ENCODE measurements around the gene DNASE1. TPM values are rescaled to one million over a fixed set of nuclear protein-coding genes. Genes with fewer than 3 reads are reported as not detected.

DNASE1 gene
- total and polyA plus RNA-seq, 4 donors: 0.77 to 11.6 (median 6.2) TPM

DNA sequence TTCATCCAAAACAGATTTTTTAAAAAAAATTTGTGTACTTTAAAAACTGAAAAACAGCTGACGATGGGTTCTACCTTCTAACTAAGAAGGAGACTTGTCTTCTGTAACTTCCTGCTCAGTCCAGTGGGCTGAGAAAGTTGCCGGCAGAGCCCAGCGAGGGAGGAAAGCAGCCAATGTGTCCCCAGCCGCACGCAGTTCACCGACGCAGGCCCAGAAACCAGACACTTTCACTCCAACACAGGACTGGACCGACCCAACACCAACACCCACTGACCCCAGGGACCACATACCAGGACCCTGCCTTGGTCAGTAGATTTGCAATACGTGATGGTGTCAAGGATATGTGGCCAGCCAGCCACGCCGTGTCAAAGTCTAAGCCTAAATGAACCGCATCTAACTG lies 37.3 kb downstream of the DNASE1 start:
- TF ChIP-seq GABPA (IDR thresholded peaks at IDR 0.05 in 1 of 2, conservative IDR thresholded peaks at IDR 0.05 in 1 of 2) (no peak), HNF4A (conservative IDR thresholded peaks at IDR 0.05) (no peak), FOXA2 (IDR thresholded peaks at IDR 0.05) (no peak), HNF4G (IDR thresholded peaks at IDR 0.05) (no peak), RXRA (IDR thresholded peaks at IDR 0.05) (no peak), SP1 (IDR thresholded peaks at IDR 0.05) (no peak), FOXA1 (IDR thresholded peaks at IDR 0.05) (no peak), RAD21 (IDR thresholded peaks at IDR 0.05) (no peak), TAF1 (conservative IDR thresholded peaks at IDR 0.05) (no peak), EGR1 (IDR thresholded peaks at IDR 0.05; ENCODE audit: low read depth in 2 of 2) (no peak), NR2F2 (IDR thresholded peaks at IDR 0.05) (no peak), YY1 (IDR thresholded peaks at IDR 0.05) (no peak), JUND (IDR thresholded peaks at IDR 0.05) (no peak)
- TF ChIP-seq, protein P1, sequence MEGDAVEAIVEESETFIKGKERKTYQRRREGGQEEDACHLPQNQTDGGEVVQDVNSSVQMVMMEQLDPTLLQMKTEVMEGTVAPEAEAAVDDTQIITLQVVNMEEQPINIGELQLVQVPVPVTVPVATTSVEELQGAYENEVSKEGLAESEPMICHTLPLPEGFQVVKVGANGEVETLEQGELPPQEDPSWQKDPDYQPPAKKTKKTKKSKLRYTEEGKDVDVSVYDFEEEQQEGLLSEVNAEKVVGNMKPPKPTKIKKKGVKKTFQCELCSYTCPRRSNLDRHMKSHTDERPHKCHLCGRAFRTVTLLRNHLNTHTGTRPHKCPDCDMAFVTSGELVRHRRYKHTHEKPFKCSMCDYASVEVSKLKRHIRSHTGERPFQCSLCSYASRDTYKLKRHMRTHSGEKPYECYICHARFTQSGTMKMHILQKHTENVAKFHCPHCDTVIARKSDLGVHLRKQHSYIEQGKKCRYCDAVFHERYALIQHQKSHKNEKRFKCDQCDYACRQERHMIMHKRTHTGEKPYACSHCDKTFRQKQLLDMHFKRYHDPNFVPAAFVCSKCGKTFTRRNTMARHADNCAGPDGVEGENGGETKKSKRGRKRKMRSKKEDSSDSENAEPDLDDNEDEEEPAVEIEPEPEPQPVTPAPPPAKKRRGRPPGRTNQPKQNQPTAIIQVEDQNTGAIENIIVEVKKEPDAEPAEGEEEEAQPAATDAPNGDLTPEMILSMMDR (IDR thresholded peaks at IDR 0.05; ENCODE audit: low read depth, low read length, missing input control): no peak
- TF ChIP-seq, protein P2, sequence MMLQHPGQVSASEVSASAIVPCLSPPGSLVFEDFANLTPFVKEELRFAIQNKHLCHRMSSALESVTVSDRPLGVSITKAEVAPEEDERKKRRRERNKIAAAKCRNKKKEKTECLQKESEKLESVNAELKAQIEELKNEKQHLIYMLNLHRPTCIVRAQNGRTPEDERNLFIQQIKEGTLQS (IDR thresholded peaks at IDR 0.05): no peak
- TF ChIP-seq, protein P3, sequence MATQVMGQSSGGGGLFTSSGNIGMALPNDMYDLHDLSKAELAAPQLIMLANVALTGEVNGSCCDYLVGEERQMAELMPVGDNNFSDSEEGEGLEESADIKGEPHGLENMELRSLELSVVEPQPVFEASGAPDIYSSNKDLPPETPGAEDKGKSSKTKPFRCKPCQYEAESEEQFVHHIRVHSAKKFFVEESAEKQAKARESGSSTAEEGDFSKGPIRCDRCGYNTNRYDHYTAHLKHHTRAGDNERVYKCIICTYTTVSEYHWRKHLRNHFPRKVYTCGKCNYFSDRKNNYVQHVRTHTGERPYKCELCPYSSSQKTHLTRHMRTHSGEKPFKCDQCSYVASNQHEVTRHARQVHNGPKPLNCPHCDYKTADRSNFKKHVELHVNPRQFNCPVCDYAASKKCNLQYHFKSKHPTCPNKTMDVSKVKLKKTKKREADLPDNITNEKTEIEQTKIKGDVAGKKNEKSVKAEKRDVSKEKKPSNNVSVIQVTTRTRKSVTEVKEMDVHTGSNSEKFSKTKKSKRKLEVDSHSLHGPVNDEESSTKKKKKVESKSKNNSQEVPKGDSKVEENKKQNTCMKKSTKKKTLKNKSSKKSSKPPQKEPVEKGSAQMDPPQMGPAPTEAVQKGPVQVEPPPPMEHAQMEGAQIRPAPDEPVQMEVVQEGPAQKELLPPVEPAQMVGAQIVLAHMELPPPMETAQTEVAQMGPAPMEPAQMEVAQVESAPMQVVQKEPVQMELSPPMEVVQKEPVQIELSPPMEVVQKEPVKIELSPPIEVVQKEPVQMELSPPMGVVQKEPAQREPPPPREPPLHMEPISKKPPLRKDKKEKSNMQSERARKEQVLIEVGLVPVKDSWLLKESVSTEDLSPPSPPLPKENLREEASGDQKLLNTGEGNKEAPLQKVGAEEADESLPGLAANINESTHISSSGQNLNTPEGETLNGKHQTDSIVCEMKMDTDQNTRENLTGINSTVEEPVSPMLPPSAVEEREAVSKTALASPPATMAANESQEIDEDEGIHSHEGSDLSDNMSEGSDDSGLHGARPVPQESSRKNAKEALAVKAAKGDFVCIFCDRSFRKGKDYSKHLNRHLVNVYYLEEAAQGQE (IDR thresholded peaks at IDR 0.05): no peak
- TF ChIP-seq, protein P4, sequence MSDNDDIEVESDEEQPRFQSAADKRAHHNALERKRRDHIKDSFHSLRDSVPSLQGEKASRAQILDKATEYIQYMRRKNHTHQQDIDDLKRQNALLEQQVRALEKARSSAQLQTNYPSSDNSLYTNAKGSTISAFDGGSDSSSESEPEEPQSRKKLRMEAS (IDR thresholded peaks at IDR 0.05): no peak
- TF ChIP-seq, protein P5, sequence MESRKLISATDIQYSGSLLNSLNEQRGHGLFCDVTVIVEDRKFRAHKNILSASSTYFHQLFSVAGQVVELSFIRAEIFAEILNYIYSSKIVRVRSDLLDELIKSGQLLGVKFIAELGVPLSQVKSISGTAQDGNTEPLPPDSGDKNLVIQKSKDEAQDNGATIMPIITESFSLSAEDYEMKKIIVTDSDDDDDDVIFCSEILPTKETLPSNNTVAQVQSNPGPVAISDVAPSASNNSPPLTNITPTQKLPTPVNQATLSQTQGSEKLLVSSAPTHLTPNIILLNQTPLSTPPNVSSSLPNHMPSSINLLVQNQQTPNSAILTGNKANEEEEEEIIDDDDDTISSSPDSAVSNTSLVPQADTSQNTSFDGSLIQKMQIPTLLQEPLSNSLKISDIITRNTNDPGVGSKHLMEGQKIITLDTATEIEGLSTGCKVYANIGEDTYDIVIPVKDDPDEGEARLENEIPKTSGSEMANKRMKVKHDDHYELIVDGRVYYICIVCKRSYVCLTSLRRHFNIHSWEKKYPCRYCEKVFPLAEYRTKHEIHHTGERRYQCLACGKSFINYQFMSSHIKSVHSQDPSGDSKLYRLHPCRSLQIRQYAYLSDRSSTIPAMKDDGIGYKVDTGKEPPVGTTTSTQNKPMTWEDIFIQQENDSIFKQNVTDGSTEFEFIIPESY (IDR thresholded peaks at IDR 0.05): no peak
- WGBS: 94% methylated on average over 12 of the region's 12 CpGs
- H3K36me3 ChIP-seq (ENCODE audit: control insufficient read depth in 4 of 4, insufficient read depth in 3 of 4, low read depth in 1 of 4, low read length in 3 of 4): peaks cover 0 to 12% (median 6%) of the 10 kb centered on the region in 4 donors
- no peaks in the 10 kb centered on the region for H3K9me3 ChIP-seq (ENCODE audit: control insufficient read depth in 4 of 4, low read length in 3 of 4)
- H3K4me3 ChIP-seq (ENCODE audit: low read depth in 1 of 3, low read length in 3 of 3): no peak overlapping the region
- H3K27me3 ChIP-seq (ENCODE audit: control insufficient read depth in 4 of 4, insufficient read depth in 4 of 4, low read length in 3 of 4): no peaks in the 10 kb centered on the region
- no peak for DNase-seq (ENCODE audit: low spot score)
- H3K27ac ChIP-seq (ENCODE audit: low read depth in 1 of 2, low read length in 2 of 2): no peak overlapping the region
- peaks cover 10 to 36% (median 23%) of the 10 kb centered on the region in 4 donors for H3K4me1 ChIP-seq (ENCODE audit: control insufficient read depth in 4 of 4, insufficient read depth in 4 of 4, low read length in 3 of 4)
- no peak overlapping the region for H3K9ac ChIP-seq (ENCODE audit: low read depth in 1 of 2, low read length in 2 of 2)
